Bronchial epithelial cell (primary cell): ENCODE measurements around the gene RPL34. TPM values are rescaled to one million over a fixed set of nuclear protein-coding genes. Genes with fewer than 3 reads are reported as not detected.

Experiments used
- DNase-seq: peaks from one replicate; pipeline ENCODE4 v3.0.0-alpha.2; 2010; ENCODE audit warnings: low read depth
- FAIRE-seq: peaks from 2 replicates; lab custom pipeline; 2011; peaks lifted over from hg19 to GRCh38; lab: Jason Lieb, UNC
- H3K27me3 ChIP-seq: 2 replicates; pipeline ENCODE4 v1.5.1; 2011; ENCODE audit warnings: low read length; ENCODE audit not compliant: control insufficient read depth, insufficient read depth
- H3K36me3 ChIP-seq: 2 replicates; pipeline ENCODE4 v1.5.1; 2011; ENCODE audit warnings: low read length; ENCODE audit not compliant: control insufficient read depth, insufficient read depth
- H3K4me3 ChIP-seq: 2 replicates; pipeline ENCODE4 v1.5.1; 2011; ENCODE audit warnings: mild to moderate bottlenecking, low read depth, low read length, control low read depth
- total RNA-seq: library from RNA; depleted of rRNA; stranded (reverse); fragments of >200 nt; gene quantifications from 2 replicates; pipeline ENCODE4 v1.2.1, GENCODE V29; 2014
- TF ChIP-seq, protein P1 (sequence below): IDR thresholded peaks from 2 replicates; pipeline ENCODE4 v1.5.1; 2011; ENCODE audit warnings: mild to moderate bottlenecking, moderate library complexity, low read length, control low read depth, inconsistent platforms; ENCODE audit not compliant: insufficient read depth, severe bottlenecking

The RPL34 gene
- total RNA-seq, 1 donor from 2014 or later = 808 TPM

GRCh38 chr4:108626056-108626455 is 5.7 kb downstream of the RPL34 start:
- Histone ChIP-seq H3K36me3 (peaks cover 31% of the 10 kb centered on the region), H3K27me3 (no peaks in the 10 kb centered on the region), H3K4me3 (no peak overlapping the region)
- TF ChIP-seq, protein P1, sequence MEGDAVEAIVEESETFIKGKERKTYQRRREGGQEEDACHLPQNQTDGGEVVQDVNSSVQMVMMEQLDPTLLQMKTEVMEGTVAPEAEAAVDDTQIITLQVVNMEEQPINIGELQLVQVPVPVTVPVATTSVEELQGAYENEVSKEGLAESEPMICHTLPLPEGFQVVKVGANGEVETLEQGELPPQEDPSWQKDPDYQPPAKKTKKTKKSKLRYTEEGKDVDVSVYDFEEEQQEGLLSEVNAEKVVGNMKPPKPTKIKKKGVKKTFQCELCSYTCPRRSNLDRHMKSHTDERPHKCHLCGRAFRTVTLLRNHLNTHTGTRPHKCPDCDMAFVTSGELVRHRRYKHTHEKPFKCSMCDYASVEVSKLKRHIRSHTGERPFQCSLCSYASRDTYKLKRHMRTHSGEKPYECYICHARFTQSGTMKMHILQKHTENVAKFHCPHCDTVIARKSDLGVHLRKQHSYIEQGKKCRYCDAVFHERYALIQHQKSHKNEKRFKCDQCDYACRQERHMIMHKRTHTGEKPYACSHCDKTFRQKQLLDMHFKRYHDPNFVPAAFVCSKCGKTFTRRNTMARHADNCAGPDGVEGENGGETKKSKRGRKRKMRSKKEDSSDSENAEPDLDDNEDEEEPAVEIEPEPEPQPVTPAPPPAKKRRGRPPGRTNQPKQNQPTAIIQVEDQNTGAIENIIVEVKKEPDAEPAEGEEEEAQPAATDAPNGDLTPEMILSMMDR = no peak
- no peak for DNase-seq
- FAIRE-seq = no peak

DNA sequence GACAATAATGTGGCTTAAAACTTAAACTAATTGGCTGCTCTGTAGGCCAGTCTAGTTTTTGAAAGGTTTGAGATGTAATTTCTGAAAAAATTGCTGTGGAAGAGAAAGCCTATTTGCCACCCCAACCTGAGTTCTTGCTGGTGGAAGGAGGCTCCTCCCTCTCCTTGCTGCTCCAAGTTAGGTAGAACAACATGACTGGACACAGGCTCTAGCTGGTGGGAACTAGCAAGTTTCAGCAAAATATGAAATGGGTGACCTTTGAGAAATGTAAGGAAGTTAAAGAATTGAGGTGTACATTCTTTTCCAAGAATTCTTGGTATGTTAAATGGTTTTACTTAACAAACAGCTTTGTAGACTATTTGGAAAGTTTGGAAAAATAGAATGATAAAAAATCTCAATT is 8.0 kb downstream of the RPL34 start:
- Histone ChIP-seq H3K4me3 (no peak overlapping the region), H3K27me3 (no peaks in the 10 kb centered on the region), H3K36me3 (peaks cover 19% of the 10 kb centered on the region)
- DNase-seq (no peak), FAIRE-seq (no peak)
- TF ChIP-seq, protein P1 = no peak

- no peaks in the 10 kb centered on the region for H3K27me3 ChIP-seq
- DNase-seq = no peak
- H3K4me3 ChIP-seq = no peak overlapping the region
- H3K36me3 ChIP-seq = peaks cover 1% of the 10 kb centered on the region
- no peak for FAIRE-seq
- TF ChIP-seq, protein P1 = no peak
Measured at GRCh38 chr4:108635070-108635655, 14.8 kb downstream of the RPL34 start.

- FAIRE-seq = no peak
- no peak for DNase-seq
- H3K4me3 ChIP-seq = no peak overlapping the region
- TF ChIP-seq, protein P1 = no peak
- H3K27me3 ChIP-seq = no peaks in the 10 kb centered on the region
- no peaks in the 10 kb centered on the region for H3K36me3 ChIP-seq
Measured at GRCh38 chr4:108636246-108636645, 15.9 kb downstream of the RPL34 start.

DNA sequence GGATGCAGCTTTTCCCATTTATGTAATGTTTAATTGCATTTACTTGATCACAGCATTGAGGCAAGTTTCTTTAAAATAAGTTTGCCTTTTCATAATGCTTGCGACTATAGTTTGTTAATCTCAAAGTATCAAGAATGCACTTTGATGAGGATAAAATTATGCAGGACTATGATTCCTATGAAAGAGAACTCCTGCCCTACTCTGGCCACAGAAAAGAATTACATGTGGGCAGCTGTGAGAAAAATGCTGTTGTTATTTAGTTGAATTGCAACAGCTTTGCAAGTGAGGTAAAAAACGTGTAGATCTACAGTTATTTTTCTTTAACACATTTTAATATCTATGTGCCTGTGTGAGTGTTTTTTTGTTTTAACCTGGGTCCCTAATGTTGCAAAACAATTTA is 17.5 kb downstream of the RPL34 start:
- FAIRE-seq = no peak
- DNase-seq = no peak
- TF ChIP-seq, protein P1 = no peak
- H3K4me3 ChIP-seq = no peak overlapping the region
- no peaks in the 10 kb centered on the region for H3K36me3 ChIP-seq
- no peaks in the 10 kb centered on the region for H3K27me3 ChIP-seq

- no peak for FAIRE-seq
- Histone ChIP-seq H3K4me3 (no peak overlapping the region), H3K36me3 (no peaks in the 10 kb centered on the region), H3K27me3 (no peaks in the 10 kb centered on the region)
- TF ChIP-seq, protein P1 = no peak
- DNase-seq = no peak
Measured at GRCh38 chr4:108644237-108644636, 23.9 kb downstream of the RPL34 start.
